C4-2B (cell line): Measurements from ENCODE around the gene PLEKHD1.

Experiments used
- ZFX ChIP-seq: fragments of 450-650 bp; IDR thresholded peaks from 2 replicates; pipeline ENCODE4 v1.6.1; 2017
- TF ChIP-seq, protein P1 (sequence below): fragments of 450-650 bp; conservative IDR thresholded peaks from 2 replicates; pipeline ENCODE4 v1.5.1; 2017; ENCODE audit warnings: mild to moderate bottlenecking

DNA sequence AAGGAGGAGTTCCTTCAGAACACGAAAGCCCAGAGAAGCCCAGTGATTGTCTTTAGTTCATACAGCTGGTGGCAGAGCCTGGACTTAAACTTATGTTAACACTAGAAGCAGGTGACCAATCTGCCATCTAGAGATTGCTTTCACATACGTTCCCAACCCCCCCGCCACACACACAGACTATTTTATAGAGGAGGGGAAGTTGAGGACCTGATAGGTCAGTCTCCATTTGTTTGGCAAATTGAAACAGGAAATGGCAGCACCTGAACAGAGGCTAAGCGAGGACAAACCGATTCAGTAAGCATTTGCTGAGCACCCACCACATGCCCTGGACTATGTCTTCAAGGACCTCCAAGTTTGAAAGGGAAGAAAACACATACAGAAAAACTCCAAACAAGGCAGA lies 4.8 kb upstream of the PLEKHD1 start:
- TF ChIP-seq, protein P1, sequence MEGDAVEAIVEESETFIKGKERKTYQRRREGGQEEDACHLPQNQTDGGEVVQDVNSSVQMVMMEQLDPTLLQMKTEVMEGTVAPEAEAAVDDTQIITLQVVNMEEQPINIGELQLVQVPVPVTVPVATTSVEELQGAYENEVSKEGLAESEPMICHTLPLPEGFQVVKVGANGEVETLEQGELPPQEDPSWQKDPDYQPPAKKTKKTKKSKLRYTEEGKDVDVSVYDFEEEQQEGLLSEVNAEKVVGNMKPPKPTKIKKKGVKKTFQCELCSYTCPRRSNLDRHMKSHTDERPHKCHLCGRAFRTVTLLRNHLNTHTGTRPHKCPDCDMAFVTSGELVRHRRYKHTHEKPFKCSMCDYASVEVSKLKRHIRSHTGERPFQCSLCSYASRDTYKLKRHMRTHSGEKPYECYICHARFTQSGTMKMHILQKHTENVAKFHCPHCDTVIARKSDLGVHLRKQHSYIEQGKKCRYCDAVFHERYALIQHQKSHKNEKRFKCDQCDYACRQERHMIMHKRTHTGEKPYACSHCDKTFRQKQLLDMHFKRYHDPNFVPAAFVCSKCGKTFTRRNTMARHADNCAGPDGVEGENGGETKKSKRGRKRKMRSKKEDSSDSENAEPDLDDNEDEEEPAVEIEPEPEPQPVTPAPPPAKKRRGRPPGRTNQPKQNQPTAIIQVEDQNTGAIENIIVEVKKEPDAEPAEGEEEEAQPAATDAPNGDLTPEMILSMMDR, result no peak
- no peak for TF ChIP-seq ZFX
